Spleen (tissue), 11 donors: ENCODE measurements around the gene LAMP1. TPM values are rescaled to one million over a fixed set of nuclear protein-coding genes. Genes with fewer than 3 reads are reported as not detected.
A peak's percentile ranks its signal among the peaks of the same experiment; 100 is the strongest.

ENCODE experiments used
- DNase-seq: peaks from one replicate; pipeline ENCODE4 v3.0.0-alpha.2; 2020
- H3K27ac ChIP-seq, 8 donors: fragments of 200-600 bp; sonication (generic) in 7 of 8; 1 replicate in 4 of 8; 2 replicates in 4 of 8; pipeline versions ENCODE4 v1.5.0 to v1.8.0; 2016 to 2021; ENCODE audit warnings: inconsistent platforms in 4 of 8, mild to moderate bottlenecking in 4 of 8, moderate library complexity in 1 of 8
- H3K27me3 ChIP-seq, 7 donors: fragments of 200-600 bp; sonication (generic) in 6 of 7; replicated peaks in 1 of 7; 1 replicate in 4 of 7; 2 replicates in 3 of 7; pipeline versions ENCODE4 v1.5.0 to v1.8.0; 2016 to 2021; ENCODE audit warnings: inconsistent platforms in 3 of 7, mild to moderate bottlenecking in 1 of 7
- H3K36me3 ChIP-seq, 6 donors: fragments of 200-600 bp; sonication (generic) in 5 of 6; 1 replicate in 4 of 6; 2 replicates in 2 of 6; pipeline versions ENCODE4 v1.5.0 to v1.8.0; 2016 to 2021; ENCODE audit warnings: inconsistent platforms in 2 of 6
- H3K4me1 ChIP-seq, 6 donors: fragments of 200-600 bp; sonication (generic) in 5 of 6; 1 replicate in 3 of 6; 2 replicates in 3 of 6; pipeline versions ENCODE4 v1.5.0 to v1.8.0; 2016 to 2021; ENCODE audit warnings: inconsistent platforms in 3 of 6
- H3K4me3 ChIP-seq, 8 donors: fragments of 200-600 bp; sonication (generic) in 7 of 8; 1 replicate in 4 of 8; 2 replicates in 4 of 8; pipeline versions ENCODE4 v1.5.0 to v1.8.0; 2016 to 2021; ENCODE audit warnings: inconsistent platforms in 4 of 8, mild to moderate bottlenecking in 4 of 8, moderate library complexity in 2 of 8
- H3K9me3 ChIP-seq, 8 donors: fragments of 200-600 bp; sonication (generic) in 7 of 8; 1 replicate in 4 of 8; 2 replicates in 4 of 8; pipeline versions ENCODE4 v1.5.0 to v1.8.0; 2016 to 2021; ENCODE audit warnings: inconsistent platforms in 4 of 8
- POLR2A ChIP-seq, 3 donors: fragments of 450-650 bp; IDR thresholded peaks; one replicate each; pipeline ENCODE4 v1.5.1; 2017; ENCODE audit warnings: antibody characterized with exemption in 3 of 3, mild to moderate bottlenecking in 1 of 3
- POLR2AphosphoS5 ChIP-seq, 3 donors: sonication (generic); formaldehyde crosslinking; IDR thresholded peaks; one replicate each; pipeline ENCODE4 v1.5.1; 2017; ENCODE audit warnings: antibody characterized with exemption in 3 of 3
- WGBS, 5 donors: extraction: QIAGEN DNeasy Blood & Tissue Kit in 3 of 5; methylation state at CpG; one replicate each; pipeline versions ENCODE4 v1.1.5 to v1.1.7; 2013 to 2018; 5-methylcytosine and 5-hydroxymethylcytosine counted together
- intact Hi-C: fragments of 100-400 bp; cut with DNase I; formaldehyde crosslinking; loops from one replicate; pipeline ENCODE4 v1.15.0; 2023; ENCODE audit warnings: low total_unique reads
- polyA plus RNA-seq, 3 donors: library from polyadenylated mRNA; stranded (reverse); fragments of 200-250 nt; gene quantifications; one replicate each; pipeline ENCODE4 v1.2.1, GENCODE V29; 2013
- total RNA-seq, 7 donors: library from RNA; depleted of rRNA in 3 of 7; stranded (reverse); fragments of >200 nt in 3 of 7; fragmentation: NEBNext Ultra II Directional in 4 of 7; extraction: Animal tissue kit (Norgen Biotek cat#: 25700) in 4 of 7; gene quantifications; one replicate each; pipeline versions ENCODE4 v1.1.0 to v1.2.1, GENCODE V29; 2016 to 2021
- TF ChIP-seq, protein P1 (sequence below), 11 experiments: fragments of 200-600 bp in 7 of 11; fragments of 450-650 bp in 4 of 11; sonication (generic) in 4 of 11; IDR thresholded peaks in 8 of 11; conservative IDR thresholded peaks in 3 of 11; 1 replicate in 7 of 11; 2 replicates in 4 of 11; pipeline versions ENCODE4 v1.4.0 to v1.8.0; 2016 to 2021; ENCODE audit warnings: antibody characterized with exemption in 11 of 11, inconsistent platforms in 4 of 11, mild to moderate bottlenecking in 1 of 11
- donor health status: healthy with polysubstance abuse.
- donor health status: DM: no; HTN: no; CAD: no; lungs with moderate emphysema.
- donor health status: DM: no; HTN: no; CAD: no.
- donor health status: Bipolar disorder and iron deficiency.
- donor health status: healthy.
- donor health status: DM: no; HTN: no; CAD: no.
- donor health status: DM: yes; HTN: yes; CAD: no.

LAMP1 gene
- total and polyA plus RNA-seq, 10 donors = 27.0 to 210 (median 141) TPM

DNA sequence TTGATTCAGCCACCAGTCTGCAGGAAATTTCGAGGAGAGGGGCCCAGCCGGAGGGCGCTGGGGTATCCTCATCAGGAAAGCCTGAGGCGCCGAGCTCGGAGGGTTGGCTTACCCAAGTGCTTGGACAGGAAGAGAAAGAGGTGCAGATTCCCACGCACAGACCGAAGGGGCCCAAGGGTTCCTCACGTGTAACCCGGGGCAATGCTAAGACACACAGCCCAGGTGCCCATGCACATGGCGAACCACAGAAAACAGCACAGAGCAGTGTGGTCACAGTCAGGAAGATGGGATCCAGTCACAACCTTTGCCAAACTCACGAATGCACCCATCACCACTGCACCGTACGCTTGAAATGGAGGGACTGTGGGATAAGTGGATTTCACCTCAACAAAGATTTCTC is 36.0 kb downstream of the LAMP1 start:
- H3K4me3 ChIP-seq = no peak overlapping the region
- TF ChIP-seq POLR2A (IDR thresholded peaks at IDR 0.05) (no peak), POLR2AphosphoS5 (IDR thresholded peaks at IDR 0.05) (no peak)
- TF ChIP-seq, protein P1, sequence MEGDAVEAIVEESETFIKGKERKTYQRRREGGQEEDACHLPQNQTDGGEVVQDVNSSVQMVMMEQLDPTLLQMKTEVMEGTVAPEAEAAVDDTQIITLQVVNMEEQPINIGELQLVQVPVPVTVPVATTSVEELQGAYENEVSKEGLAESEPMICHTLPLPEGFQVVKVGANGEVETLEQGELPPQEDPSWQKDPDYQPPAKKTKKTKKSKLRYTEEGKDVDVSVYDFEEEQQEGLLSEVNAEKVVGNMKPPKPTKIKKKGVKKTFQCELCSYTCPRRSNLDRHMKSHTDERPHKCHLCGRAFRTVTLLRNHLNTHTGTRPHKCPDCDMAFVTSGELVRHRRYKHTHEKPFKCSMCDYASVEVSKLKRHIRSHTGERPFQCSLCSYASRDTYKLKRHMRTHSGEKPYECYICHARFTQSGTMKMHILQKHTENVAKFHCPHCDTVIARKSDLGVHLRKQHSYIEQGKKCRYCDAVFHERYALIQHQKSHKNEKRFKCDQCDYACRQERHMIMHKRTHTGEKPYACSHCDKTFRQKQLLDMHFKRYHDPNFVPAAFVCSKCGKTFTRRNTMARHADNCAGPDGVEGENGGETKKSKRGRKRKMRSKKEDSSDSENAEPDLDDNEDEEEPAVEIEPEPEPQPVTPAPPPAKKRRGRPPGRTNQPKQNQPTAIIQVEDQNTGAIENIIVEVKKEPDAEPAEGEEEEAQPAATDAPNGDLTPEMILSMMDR (IDR thresholded peaks at IDR 0.05 in 8 of 11, conservative IDR thresholded peaks at IDR 0.05 in 3 of 11) = no peak
- 91 to 93% (median 92%) methylated on average over 13 to 14 of the region's 14 CpGs for WGBS, 5 donors
- no peak overlapping the region for H3K27ac ChIP-seq
- no peaks in the 10 kb centered on the region for H3K36me3 ChIP-seq
- no peaks in the 10 kb centered on the region for H3K9me3 ChIP-seq
- no peaks in the 10 kb centered on the region for H3K4me1 ChIP-seq
- H3K27me3 ChIP-seq = no peaks in the 10 kb centered on the region
- DNase-seq = peak; percentile 65
- intact Hi-C loops = no loop called here

DNA sequence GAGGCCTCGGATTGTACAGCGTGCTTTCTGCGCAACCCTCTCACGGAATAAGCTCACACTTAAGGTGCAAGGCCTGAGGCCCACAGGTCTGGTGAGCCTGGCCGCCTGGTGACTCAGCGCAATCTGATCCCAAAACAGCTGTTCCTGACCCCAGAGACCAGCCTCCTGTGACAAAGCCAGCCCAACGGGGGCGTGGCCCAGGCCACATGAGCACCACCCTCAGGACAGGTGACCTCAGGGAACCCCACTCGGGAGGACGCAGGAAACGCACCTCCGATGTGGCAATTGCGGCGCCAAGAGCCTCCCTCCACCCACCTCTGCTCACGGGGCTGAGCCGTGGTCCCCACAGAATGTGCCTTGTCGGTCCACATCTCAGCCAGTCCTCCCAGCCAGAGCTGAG is 40.5 kb downstream of the LAMP1 start:
- Histone ChIP-seq H3K4me3 (no peak overlapping the region), H3K27ac (no peak overlapping the region), H3K36me3 (no peaks in the 10 kb centered on the region), H3K4me1 (no peaks in the 10 kb centered on the region), H3K27me3 (no peaks in the 10 kb centered on the region), H3K9me3 (no peaks in the 10 kb centered on the region)
- DNase-seq = peak; percentile 68
- TF ChIP-seq, protein P1 (IDR thresholded peaks at IDR 0.05 in 8 of 11, conservative IDR thresholded peaks at IDR 0.05 in 3 of 11) = no peak
- TF ChIP-seq POLR2AphosphoS5 (IDR thresholded peaks at IDR 0.05) = no peak
- no peak for TF ChIP-seq POLR2A (IDR thresholded peaks at IDR 0.05)
- WGBS, 5 donors = 75 to 78% (median 75%) methylated on average over 14 to 17 of the region's 17 CpGs
- intact Hi-C loops = no loop called here

DNA sequence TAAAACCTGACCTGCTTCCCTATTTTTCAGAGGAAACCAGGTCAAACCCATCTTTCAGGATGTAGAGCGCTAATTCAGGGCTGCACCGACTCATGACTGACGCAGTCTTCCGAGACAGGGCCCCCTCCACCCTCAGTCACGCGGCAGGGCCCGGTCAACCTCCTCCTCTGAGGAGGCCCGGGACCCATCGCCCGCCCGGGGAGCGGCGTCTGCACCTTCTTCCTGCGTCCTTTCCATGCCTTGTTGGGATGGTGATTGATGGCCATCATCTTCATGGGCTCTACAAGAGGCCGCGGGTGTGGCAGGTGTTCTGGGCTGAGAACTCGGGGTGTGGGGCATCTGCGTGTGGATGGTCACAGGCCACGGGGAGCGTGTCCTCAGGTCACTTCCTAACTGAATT is 40.9 kb downstream of the LAMP1 start:
- Histone ChIP-seq H3K9me3 (no peaks in the 10 kb centered on the region), H3K27ac (no peak overlapping the region), H3K36me3 (peaks cover 0 to 2% (median 0%) of the 10 kb centered on the region in 6 donors), H3K4me1 (no peaks in the 10 kb centered on the region), H3K27me3 (no peaks in the 10 kb centered on the region), H3K4me3 (no peak overlapping the region)
- intact Hi-C loops = no loop called here
- DNase-seq = peak; percentile 67
- WGBS, 5 donors = 94 to 98% (median 96%) methylated on average over 18 to 20 of the region's 20 CpGs
- TF ChIP-seq POLR2A (IDR thresholded peaks at IDR 0.05) (no peak), POLR2AphosphoS5 (IDR thresholded peaks at IDR 0.05) (no peak)
- TF ChIP-seq, protein P1 (IDR thresholded peaks at IDR 0.05 in 8 of 11, conservative IDR thresholded peaks at IDR 0.05 in 3 of 11) = no peak

DNA sequence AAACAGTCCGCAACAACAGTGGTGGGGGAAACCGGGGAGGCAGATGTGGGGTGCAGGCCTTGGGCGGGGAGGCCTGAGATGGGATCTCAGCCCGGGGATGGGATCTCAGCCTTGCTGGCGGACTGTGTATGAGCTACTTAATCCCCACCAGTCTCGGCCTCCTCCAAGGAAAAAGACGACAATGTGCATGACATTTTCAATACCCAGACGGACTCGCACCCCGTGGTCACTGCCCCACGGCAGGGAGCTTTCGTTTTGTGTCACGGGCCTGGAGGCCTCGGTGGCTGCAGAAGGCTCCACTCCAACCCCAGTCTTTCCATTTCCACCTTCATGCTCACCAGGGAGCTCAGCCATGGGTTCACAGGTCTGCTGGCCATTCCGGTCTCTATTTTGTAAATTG is 41.4 kb downstream of the LAMP1 start:
- Histone ChIP-seq H3K27me3 (no peaks in the 10 kb centered on the region), H3K36me3 (peaks cover 0 to 7% (median 0%) of the 10 kb centered on the region in 6 donors), H3K9me3 (no peaks in the 10 kb centered on the region), H3K4me1 (no peaks in the 10 kb centered on the region), H3K4me3 (no peak overlapping the region), H3K27ac (no peak overlapping the region)
- TF ChIP-seq, protein P1 (IDR thresholded peaks at IDR 0.05 in 8 of 11, conservative IDR thresholded peaks at IDR 0.05 in 3 of 11) = no peak
- TF ChIP-seq POLR2AphosphoS5 (IDR thresholded peaks at IDR 0.05) (no peak), POLR2A (IDR thresholded peaks at IDR 0.05) (no peak)
- intact Hi-C loops = no loop called here
- DNase-seq = peak; percentile 55
- WGBS, 5 donors = 85 to 97% (median 91%) methylated on average over 13 to 15 of the region's 15 CpGs
